Adrenal gland (tissue), 5 donors: Measurements from ENCODE around the gene PRKN.

ENCODE experiments used
- CTCF ChIP-seq, 6 experiments: fragments of 450-650 bp in 4 of 6; fragments of 200-600 bp in 2 of 6; sonication (generic) in 1 of 6; IDR thresholded peaks; 1 replicate in 5 of 6; 2 replicates in 1 of 6; pipeline versions ENCODE4 v1.5.1 to v1.8.0; 2016 to 2021; ENCODE audit warnings: antibody characterized with exemption in 6 of 6, mild to moderate bottlenecking in 2 of 6, moderate library complexity in 1 of 6
- POLR2A ChIP-seq, 2 donors: fragments of 450-650 bp; IDR thresholded peaks; one replicate each; pipeline ENCODE4 v1.6.1; 2017; ENCODE audit warnings: antibody characterized with exemption in 2 of 2, mild to moderate bottlenecking in 2 of 2, moderate library complexity in 1 of 2
- donor health status: DM: no; HTN: no; CAD: no.

- no peak for TF ChIP-seq CTCF (IDR thresholded peaks at IDR 0.05)
- no peak for TF ChIP-seq POLR2A (IDR thresholded peaks at IDR 0.05)
Measured at GRCh38 chr6:162085561-162085960, 642.0 kb downstream of the PRKN start.
